B cell (primary cell): ENCODE data around the gene DDX20.

Experiments used
- EZH2 ChIP-seq: IDR thresholded peaks from 2 replicates; pipeline ENCODE4 v1.6.1; 2012; ENCODE audit warnings: borderline replicate concordance, low read depth, mild to moderate bottlenecking, moderate library complexity, low read length; ENCODE audit not compliant: insufficient read depth, poor library complexity, severe bottlenecking
- TF ChIP-seq, protein P1 (sequence below): fragments of 200-600 bp; IDR thresholded peaks from one replicate; pipeline ENCODE4 v1.8.0; 2022; ENCODE audit warnings: antibody characterized with exemption, mild to moderate bottlenecking

DNA sequence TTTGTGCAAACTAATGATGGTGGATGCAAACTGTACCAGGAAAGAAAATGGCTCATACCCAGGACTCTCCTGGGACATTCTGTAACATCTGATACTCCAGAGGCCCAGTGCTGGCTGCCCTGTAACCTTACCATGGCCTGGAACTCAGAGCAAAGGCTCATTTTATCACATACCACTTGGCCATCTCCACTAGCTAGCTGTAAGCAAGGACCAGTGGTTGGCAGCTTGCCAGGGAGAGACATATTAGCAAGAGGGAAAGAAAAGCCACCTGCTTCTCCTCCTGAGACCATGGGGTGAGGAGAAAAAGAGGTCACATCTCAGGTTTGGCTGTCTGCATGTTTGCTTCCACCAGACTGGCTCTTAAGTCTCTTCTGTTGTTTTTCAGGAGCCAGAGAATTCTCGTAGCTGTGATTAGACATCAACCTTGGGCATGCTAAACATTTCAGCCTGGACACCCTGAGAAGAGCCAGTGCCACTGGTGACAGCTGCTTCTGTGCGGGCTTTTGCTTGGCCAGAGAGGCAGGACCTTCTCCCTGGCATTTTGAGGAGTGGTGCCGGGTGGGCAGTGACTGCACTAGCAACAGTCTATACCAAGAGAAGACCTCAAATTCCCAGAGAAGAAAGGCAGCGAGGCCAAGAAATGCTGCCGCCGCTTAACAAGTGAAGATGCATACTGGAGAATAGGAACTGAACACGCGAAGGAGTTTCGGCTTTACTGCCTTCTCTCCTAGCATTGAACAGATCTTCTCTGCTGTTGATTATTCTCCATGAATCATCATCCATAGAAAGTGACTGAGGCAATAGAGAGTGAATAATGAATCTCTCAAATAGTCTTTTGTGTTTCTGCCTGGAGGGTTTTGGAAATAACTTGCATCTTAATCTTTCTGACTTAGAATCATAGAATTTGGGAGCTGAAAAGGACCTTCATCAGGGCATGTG is 9.8 kb upstream of the DDX20 start:
- TF ChIP-seq EZH2 = no peak
- TF ChIP-seq, protein P1, sequence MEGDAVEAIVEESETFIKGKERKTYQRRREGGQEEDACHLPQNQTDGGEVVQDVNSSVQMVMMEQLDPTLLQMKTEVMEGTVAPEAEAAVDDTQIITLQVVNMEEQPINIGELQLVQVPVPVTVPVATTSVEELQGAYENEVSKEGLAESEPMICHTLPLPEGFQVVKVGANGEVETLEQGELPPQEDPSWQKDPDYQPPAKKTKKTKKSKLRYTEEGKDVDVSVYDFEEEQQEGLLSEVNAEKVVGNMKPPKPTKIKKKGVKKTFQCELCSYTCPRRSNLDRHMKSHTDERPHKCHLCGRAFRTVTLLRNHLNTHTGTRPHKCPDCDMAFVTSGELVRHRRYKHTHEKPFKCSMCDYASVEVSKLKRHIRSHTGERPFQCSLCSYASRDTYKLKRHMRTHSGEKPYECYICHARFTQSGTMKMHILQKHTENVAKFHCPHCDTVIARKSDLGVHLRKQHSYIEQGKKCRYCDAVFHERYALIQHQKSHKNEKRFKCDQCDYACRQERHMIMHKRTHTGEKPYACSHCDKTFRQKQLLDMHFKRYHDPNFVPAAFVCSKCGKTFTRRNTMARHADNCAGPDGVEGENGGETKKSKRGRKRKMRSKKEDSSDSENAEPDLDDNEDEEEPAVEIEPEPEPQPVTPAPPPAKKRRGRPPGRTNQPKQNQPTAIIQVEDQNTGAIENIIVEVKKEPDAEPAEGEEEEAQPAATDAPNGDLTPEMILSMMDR = no peak
